Measurements from ENCODE around the gene ZBTB37.
A peak's percentile ranks its signal among the peaks of the same experiment; 100 is the strongest.
"Not testable (repeated sequence)": the region's sequence is repeated elsewhere in the genome, so short reads cannot be mapped to it uniquely, and the experiment has no call there.

Gene ZBTB37, protein sequence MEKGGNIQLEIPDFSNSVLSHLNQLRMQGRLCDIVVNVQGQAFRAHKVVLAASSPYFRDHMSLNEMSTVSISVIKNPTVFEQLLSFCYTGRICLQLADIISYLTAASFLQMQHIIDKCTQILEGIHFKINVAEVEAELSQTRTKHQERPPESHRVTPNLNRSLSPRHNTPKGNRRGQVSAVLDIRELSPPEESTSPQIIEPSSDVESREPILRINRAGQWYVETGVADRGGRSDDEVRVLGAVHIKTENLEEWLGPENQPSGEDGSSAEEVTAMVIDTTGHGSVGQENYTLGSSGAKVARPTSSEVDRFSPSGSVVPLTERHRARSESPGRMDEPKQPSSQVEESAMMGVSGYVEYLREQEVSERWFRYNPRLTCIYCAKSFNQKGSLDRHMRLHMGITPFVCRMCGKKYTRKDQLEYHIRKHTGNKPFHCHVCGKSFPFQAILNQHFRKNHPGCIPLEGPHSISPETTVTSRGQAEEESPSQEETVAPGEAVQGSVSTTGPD

DNA sequence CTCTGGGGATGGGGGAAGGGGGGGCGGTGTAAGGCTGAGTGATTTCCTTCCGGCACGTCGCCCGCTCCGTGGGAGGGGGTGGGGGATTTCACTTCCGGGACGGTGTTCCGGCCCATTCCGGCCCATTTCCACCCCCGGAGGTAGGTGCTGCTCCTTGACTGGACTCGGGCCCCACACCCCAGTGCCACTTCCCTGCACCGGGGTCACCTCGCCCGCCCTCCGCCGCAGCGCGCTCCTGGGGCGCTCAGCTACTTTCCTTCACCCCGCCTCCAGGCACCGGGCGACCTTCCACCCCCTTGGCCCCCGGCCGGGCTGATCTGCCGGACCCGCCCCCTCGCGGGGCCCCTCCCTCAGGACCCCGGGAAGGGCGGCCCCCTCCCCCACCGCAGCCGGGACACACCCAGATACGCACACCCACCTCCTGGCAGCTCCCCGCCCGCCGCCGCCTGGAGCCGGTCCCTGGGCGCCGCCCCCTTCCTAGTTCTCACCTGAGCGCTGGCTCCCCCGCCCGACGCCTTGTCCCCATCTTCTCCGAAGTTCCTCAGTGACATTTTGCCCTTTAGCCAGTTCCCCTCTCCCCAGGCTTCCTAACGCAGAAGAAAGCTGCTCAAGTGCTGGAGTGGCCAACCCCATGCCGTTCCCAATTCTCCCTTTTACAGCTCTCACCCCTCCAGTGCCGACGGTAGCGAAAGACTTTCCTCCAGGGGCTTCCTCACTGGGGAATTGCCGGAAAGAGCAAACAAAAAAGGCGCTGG lies at the start of gene ZBTB37:
Gene ZBTB37 (plus strand): TSS at position 115 of the 755 bp plus-strand sequence. CDS start 1,846 bp downstream, outside the sequence.
- DNase-seq: peak; percentile 81 to 91 (median 88)

DNA sequence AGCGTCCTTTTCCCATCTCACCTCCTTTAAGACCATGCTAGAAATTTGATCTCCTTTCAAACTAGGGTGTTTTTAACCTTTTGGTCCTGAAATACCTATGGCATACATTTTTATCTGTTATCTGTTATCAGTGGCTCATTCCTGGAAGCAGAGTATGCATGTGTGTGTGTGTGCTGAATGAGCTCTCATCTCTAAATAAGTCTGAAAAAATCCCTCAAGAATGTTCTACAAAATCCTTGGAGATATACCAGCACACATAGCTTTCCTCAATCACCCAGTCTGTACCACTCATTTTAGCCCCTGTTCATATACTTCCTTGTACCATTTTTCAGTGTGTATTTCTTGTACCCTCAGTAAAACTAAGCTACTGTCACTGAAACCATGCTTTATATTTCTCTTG lies 49.7 kb upstream of the ZBTB37 start:
- DNase-seq: no peak

DNA sequence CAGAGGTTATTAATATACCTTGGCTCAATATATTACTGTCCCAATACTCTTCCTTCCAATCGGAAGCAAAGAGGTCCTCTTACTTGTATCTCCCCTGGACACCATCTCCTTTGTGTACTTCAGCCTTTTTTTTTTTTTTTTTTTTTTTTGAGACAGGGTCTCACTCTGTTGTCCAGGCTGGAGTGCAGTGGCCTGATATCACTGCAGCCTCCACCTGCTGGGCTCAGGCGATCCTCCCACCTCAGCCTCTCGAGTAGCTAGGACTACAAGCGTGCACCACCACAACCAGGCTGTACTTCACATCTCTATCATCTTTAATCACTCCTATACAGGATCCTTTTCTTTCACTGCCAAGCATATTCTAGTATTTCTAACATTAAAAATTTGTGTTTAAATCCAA lies 46.5 kb upstream of the ZBTB37 start:
- DNase-seq: no peak

DNA sequence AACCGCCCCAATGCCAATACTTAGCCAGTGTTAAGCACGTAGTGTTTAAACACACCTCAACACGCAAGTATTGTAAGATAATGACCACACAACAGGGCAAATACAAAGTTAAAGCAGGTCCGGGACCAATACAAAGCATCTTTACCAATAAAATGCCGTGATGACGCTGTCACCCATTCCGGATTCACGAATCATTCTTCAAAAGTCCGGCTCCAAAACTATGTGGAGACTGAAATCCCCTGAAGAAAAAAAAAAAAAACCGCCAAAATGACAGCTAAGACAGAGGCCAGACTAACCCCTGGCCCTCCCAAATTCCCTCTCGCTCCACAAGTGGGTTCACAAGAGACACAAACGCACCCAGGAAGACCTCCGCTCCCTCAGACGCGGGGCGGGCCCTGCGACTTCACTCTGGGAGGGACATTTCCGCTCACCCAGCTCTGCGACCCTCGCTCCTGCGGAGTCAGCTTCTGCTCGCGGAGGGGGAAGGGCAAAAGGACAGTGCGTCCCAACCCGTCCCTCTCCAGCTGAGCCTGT lies 44.3 kb upstream of the ZBTB37 start:
- no peak for DNase-seq

DNA sequence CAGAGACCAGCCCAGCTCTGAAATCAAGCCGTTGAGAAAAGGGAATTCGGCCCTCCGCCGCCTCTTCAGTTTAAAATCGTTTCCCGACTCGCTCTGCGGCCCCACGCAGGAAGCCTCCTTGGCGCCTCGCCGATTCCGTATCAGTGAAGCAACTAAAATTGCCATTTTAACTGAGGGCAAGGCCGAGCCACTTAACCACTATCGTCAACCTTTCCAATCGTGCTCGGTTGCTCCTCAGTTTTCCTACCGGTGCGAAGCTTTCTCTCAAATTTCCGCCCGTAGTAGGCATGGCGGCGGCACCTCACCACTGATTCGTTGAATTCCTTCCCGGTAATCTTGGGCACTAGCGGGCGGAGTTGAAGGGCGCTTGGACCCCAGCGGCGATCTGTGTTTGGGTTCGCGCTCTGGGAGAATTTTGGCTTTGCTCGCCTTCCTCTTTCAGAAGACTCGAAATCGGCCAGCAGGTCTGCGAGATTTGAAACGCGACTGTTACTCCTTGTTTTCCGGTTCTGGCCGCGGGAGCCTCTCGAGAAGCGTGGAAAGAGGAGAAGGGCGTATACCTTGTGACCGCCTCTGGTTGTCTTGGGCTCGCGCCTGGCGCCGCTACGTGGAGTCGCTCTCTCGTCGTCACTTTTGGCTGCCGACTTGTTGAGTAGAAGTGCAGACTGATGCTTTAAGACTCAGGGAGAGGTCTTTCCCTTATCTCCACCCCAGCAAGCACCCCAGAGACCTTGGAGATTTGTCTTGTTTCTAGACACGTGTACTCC lies 43.7 kb upstream of the ZBTB37 start, which contains the start of the genes CENPL and DARS2:
Gene CENPL (minus strand): TSS at position 569 of the 767 bp plus-strand sequence. CDS start 13,584 bp downstream, outside the sequence.
Gene DARS2 (plus strand): TSS at position 359 of the 767 bp plus-strand sequence. CDS start 557 bp downstream, outside the sequence.
- DNase-seq: peak; percentile 64 to 76 (median 76)

DNA sequence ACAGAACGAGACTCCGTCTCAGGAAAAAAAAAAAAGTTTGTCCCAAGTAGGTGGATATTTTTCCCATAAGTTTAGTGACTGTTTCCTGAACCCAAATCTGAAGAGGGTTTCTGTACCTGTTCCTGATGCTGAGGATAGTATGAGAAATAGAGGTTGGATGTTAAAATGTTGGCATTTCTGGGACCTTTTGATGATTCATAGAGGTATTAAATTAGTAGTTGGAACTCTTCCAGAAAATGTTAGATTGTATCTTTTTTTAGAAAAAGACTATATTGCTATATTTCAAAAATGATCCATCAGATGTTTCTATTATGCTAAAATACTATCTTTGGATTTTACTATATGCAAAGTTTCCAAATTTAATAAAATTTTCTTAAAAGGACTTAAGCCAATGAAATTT lies 40.6 kb upstream of the ZBTB37 start:
- DNase-seq: no peak

DNA sequence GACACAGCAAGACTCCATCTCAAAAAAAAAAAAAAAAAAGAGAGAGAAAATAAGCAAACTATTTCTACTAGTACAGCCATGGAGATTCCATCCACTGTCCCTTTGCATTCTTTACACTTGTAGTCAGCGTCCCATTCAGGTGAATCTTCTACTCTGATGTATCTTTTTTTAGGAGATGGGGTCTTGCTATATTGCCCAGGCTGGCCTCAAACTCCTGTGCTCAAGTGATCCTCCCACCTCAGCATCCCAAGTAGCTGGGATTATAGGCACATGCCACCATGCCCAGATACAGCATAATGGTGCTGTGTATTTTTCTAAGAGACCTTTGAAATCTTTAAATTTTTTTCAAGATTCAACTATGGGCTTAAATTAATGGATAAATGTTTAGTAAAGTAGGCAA lies 35.4 kb upstream of the ZBTB37 start:
- DNase-seq: no peak

DNA sequence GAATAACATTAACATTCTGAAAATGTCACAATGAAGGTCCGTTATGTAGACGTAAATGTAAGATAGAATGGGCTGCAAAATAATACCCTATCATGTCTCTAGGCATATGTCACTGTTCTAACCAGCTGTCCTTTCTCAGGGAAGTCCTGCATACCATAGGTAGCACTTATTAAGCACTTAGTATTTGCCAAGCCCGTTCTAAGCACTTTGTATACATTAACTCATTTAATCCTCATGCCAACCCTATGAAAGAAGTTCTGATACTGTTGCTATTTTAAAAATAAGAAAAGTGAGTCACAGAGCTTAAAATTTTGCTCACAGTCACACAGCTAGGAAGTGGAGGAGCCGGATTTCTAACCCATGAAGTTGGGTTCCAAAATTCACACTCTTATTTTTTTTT lies 16.1 kb upstream of the ZBTB37 start:
- no peak for DNase-seq

DNA sequence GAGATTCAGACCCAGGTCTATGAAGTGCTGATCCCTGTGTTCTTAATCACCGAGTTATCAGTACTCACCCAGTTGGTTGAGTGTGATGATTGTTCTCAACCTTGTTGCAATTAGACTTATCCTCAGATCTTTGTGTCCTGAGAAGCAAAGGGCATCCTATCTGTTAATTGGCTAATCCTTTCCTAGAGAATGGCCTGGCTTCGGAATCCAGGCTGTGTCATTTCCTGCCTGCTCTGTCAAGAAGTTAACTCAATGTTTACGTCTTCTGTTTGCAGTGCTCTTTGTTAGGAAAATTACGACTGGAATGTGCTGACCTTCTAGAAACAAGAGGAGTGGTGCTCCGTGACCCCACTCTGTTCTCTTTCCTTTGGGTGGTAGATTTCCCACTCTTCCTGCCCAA lies 15.1 kb upstream of the ZBTB37 start:
- DNase-seq: no peak

DNA sequence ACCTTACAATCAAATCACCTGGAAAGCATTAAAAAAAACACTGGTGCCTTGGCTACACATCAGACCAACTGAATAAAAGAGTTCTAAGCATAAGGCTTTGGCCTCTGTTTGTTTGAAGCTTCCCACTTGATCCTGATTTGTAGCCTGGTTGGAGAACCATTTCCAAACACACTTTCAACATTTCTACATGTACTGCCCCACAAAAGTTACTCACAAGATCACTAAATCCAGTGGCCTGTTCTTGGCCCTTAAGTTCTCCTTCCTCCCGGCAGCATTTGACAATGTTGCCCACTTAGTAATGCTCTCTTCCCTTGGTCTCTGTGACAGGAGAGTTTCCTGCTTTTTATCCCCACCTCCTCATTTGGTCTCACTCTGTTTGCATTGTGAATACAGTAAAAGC lies 12.2 kb upstream of the ZBTB37 start:
- DNase-seq: no peak

DNA sequence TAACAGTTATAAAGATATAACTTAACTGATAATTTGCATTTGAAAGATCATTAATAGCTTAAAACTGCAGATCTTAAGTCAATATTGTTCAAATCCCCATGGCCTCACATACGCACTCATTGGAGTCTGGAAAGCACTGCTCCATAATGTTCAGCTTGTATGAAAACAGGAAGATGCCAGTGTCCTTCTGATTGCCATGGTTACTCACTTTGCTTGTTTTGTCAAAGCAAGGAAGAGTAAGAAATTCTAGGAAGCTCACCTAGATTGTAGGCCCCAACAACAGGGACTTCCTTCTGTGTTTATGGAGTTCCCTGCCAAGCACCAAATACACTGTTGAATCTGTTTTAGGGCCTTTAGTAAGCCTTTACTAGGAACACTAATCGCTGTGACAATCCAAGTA lies 11.3 kb upstream of the ZBTB37 start:
- DNase-seq: no peak

DNA sequence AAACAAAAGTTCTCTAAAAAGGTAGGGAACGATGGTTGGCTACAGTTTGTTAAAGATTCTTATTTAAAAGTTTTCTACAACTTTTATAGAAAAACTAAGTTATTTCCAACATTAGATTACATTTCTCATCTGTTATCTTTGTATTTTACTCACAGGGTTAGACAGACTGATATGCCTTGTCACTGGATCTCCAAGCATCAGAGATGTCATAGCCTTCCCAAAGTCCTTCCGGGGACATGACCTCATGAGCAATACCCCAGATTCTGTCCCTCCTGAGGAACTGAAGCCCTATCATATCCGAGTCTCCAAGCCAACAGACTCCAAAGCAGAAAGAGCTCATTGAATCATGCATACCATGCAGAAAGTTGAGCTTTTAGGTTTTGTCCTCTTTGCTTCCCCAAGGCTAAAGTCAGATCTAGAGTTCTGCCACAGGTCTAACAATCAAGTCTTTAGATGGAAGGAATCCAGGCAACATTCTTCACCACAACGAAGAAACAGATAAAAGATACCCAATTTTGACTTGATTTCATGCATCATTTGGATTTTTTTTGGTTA lies 10.7 kb upstream of the ZBTB37 start:
- no peak for DNase-seq

DNA sequence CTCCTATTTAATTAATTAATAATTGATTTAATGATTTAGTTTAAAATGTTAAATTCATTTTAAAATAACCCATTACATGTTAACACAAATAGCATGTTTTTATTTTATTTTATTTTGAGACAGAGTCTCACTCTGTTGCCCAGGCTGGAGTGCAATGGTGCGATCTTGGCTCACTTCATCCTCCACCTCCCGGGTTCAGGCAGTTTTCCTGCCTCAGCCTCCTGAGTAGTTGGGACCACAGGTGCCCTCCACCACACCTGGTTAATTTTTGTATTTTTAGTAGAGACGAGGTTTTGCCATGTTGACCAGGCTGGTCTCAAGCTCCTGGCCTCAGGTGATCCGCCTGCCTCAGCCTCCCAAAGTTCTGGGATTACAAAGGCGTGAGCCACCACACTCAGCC lies 8.6 kb upstream of the ZBTB37 start:
- DNase-seq: not testable (repeated sequence)

DNA sequence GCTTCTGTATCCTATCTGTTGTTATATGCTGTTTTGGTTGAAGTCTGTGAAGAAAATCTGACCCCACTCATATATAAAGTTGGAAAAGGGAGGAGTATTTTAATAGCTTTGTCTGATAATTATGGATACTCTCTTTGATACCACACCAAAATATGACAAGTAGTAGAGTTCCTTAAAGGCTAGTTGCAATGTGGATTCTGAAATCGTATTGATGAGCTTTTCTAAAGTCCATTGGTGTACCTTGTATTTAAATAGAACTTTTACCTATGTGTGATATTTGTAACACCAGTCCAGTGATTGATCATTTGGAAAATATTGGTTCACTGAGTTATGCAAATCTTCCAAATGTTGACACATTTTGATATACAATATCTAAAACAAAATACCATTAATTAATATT lies 8.1 kb upstream of the ZBTB37 start:
- no peak for DNase-seq

DNA sequence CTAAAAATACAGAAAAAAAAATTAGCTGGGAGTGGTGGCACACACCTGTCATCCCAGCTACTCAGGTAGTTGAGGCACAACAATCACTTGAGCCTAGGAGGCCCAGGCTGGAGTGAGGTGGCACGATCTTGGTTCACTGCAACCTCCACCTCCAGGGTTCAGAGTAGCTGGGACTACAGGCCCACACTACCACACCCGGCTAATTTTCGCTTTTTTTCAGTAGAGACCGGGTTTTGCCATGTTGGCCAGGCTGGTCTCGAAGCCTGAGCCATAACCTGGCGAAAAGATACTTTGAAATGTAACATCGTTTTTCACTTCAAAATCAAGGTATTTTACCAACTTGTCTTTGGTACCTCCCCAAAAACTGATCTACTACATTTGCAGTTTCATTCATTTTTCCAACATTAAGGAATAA lies 6.4 kb upstream of the ZBTB37 start:
- no peak for DNase-seq

DNA sequence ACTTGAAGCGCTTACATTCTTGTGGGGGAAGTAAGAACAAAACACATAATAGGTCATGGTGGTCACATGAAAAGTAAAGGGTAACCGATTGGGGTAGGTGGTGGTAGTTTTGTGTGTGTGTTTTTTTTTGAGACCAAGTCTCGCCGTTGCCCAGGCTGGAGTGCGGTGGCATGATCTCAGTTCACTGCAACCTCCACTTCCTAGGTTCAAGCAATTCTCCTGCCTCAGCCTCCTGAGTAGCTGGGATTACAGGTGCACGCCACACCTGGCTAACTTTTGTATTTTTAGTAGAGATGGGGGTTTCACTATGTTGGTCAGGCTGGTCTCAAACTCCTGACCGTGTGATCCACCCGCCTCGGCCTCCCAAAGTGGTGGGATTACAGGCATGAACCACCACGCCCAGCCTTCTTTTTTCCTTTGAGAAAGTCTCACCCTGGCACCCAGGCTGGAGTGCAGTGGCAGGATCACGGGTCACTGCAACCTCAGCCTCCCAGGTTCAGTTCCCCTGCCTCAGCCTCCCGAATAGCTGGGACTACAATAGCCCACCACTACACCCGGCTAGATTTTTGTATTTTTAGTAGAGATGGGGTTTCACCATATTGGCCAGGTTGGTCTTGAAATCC lies 5.9 kb upstream of the ZBTB37 start:
- DNase-seq: not testable (repeated sequence)

DNA sequence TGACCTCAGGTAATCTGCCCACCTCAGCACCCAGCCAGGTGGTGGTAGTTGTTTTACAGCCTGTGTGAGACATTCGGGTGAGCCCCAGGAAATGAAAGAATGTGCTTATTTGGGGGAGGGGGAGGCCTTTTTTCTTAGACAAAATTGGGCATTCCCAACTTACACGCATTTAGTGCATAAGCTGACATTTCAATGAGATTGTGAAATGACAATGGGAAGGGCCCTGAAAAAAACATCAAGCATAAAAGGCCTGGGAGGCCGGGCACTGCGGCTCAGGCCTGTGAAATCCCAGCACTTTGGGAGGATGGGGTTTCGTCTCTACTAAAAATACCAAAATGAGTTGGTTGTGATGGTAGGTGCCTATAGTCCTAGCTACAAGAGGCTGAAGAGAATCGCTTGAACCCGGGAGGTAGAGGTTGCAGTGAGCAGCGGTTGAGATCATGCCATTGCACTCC lies 5.4 kb upstream of the ZBTB37 start:
- no peak for DNase-seq

DNA sequence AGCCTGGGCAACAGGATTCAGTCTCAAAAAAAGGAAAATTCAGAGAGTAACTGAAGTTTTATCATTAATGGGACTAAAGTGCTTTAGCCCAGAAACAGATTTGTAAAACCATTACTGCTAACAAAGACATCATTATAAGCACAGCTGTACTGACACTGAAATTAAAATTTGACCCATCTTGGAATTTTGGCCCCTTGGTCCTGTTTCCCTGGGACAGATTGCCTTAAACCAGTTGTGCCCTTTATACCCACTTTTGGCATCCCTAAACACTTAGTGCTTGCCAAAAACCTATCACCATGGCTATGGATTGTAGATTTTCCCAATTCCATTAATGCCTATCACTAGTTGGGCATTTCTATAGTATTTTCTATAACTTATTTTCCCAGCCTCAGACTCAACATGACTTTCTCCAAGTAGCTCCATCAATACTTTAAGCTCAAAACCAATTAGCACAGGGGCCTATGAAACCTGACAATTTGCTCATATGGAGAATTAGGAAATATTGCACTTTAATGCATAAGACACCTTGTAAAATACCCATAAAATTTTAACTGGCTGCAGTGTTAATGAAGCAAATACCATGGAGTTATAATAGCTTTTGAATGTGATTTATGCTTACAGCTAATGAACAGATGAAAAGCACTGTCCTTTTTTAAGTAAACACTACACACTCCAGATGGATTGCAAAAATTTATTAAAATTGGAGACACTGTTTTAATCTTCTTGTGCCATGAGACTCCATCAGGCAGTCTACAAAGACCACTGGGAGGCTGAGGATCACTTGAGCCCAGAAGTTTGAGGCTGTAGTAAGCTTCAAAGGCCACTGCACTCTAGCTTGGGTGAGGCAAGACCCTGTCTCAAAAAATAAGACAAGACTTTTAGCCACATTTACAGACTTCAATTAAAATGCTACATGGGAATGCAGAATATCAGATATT lies 4.7 kb upstream of the ZBTB37 start:
- DNase-seq: no peak

DNA sequence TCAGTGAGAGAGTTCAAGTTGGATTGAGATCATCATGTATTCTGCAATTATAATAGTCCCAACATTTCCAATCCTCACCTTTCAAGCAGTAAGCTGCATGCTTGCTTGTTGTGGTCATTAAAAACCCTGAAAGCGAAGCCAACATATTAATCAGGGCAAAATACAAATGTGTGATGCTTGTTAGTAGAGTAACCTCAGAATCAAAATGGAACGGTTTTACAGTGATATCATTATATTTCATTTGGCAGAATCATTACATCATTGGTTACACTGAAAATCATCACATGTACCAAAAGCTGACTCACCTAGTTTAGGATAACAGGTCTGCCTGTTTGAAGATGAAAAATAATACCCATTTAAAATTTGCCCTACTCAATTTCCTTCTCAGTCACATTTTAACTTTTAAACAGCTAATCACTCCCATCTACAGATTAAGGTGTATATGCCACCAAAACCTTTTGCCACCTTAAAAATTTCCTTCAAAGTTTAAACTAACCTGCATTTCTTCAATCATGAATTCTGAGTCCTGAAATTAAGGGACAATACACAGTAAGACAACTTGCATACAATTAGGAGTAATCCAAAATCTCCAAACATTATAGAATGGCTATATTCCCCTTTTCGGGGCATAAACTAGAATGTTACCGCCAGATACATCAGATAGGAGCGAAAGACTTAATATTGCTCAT lies 3.9 kb upstream of the ZBTB37 start:
- no peak for DNase-seq

Data from activated CD4-positive, CD25-positive, alpha-beta regulatory T cell (primary cell).